Endodermal cell (in vitro differentiated cells): ENCODE results near the gene RMDN3. TPM values are rescaled to one million over a fixed set of nuclear protein-coding genes. Genes with fewer than 3 reads are reported as not detected.
A peak's percentile ranks its signal among the peaks of the same experiment; 100 is the strongest.

Source experiments
- DNase-seq: peaks from one replicate; pipeline ENCODE4 v3.0.0-alpha.2; 2017
- H3K27ac ChIP-seq: 2 replicates; pipeline ENCODE4 v1.5.1; 2013; ENCODE audit warnings: mild to moderate bottlenecking, low read depth, low read length, moderate library complexity
- H3K27me3 ChIP-seq: 2 replicates; pipeline ENCODE4 v1.6.1; 2013; ENCODE audit warnings: mild to moderate bottlenecking, low read length, moderate library complexity; ENCODE audit not compliant: insufficient read depth, control insufficient read depth, poor library complexity, severe bottlenecking
- H3K36me3 ChIP-seq: 2 replicates; pipeline ENCODE4 v1.7.0; 2013; ENCODE audit warnings: mild to moderate bottlenecking, low read length, moderate library complexity; ENCODE audit not compliant: control insufficient read depth, insufficient read depth
- H3K4me1 ChIP-seq: one replicate; pipeline ENCODE4 v1.7.0; 2013; ENCODE audit warnings: low read length; ENCODE audit not compliant: control insufficient read depth, insufficient read depth
- H3K4me3 ChIP-seq: 2 replicates; pipeline ENCODE4 v1.5.1; 2013; ENCODE audit warnings: mild to moderate bottlenecking, low read length, moderate library complexity
- H3K9ac ChIP-seq: 2 replicates; pipeline ENCODE4 v1.6.1; 2013; ENCODE audit warnings: mild to moderate bottlenecking, low read length, moderate library complexity; ENCODE audit not compliant: poor library complexity, severe bottlenecking; ENCODE audit errors: extremely low read depth
- H3K9me3 ChIP-seq: 2 replicates; pipeline ENCODE4 v1.6.1; 2013; ENCODE audit warnings: mild to moderate bottlenecking, low read length, moderate library complexity; ENCODE audit not compliant: control insufficient read depth
- H3K27ac Mint-ChIP-seq: 2 replicates; pipeline ENCODE4 v1.8.0; 2020; ENCODE audit warnings: mixed read lengths
- H3K27me3 Mint-ChIP-seq: 2 replicates; pipeline ENCODE4 v1.8.0; 2021; ENCODE audit warnings: mild to moderate bottlenecking, mixed read lengths; ENCODE audit not compliant: insufficient read depth
- H3K36me3 Mint-ChIP-seq: 2 replicates; pipeline ENCODE4 v1.8.0; 2020; ENCODE audit warnings: low read depth, mixed read lengths
- H3K4me1 Mint-ChIP-seq: 2 replicates; pipeline ENCODE4 v1.8.0; 2020; ENCODE audit warnings: mixed read lengths
- H3K4me3 Mint-ChIP-seq: 2 replicates; pipeline ENCODE4 v1.8.0; 2020; ENCODE audit warnings: mild to moderate bottlenecking, moderate library complexity, mixed read lengths
- H3K9me3 Mint-ChIP-seq: 2 replicates; pipeline ENCODE4 v1.8.0; 2020; ENCODE audit warnings: mild to moderate bottlenecking, mixed read lengths
- WGBS, 2 experiments: methylation state at CpG; one replicate each; pipeline versions ENCODE4 v1.1.5 to v1.1.7; 2013; ENCODE audit warnings: missing lambda C conversion rate in 2 of 2, mixed read lengths in 1 of 2; ENCODE audit not compliant: insufficient coverage in 1 of 2, insufficient read length in 1 of 2; 5-methylcytosine and 5-hydroxymethylcytosine counted together
- total RNA-seq, 2 donors: library from RNA; stranded (reverse); fragmentation: NEBNext Ultra II Directional in 1 of 2; extraction: Animal tissue kit (Norgen Biotek cat#: 25700) in 1 of 2; gene quantifications; 2 replicates in 1 of 2; 3 replicates in 1 of 2; pipeline ENCODE4 v1.2.1, GENCODE V29; 2021
- TF ChIP-seq, protein P1 (sequence below): fragments of 200-600 bp; sonication (generic); conservative IDR thresholded peaks from 2 replicates; pipeline ENCODE4 v1.5.0; 2021; ENCODE audit warnings: antibody characterized with exemption, mild to moderate bottlenecking

Gene RMDN3
- total RNA-seq, 2 donors from 2014 or later: 15.7 to 23.5 TPM

DNA sequence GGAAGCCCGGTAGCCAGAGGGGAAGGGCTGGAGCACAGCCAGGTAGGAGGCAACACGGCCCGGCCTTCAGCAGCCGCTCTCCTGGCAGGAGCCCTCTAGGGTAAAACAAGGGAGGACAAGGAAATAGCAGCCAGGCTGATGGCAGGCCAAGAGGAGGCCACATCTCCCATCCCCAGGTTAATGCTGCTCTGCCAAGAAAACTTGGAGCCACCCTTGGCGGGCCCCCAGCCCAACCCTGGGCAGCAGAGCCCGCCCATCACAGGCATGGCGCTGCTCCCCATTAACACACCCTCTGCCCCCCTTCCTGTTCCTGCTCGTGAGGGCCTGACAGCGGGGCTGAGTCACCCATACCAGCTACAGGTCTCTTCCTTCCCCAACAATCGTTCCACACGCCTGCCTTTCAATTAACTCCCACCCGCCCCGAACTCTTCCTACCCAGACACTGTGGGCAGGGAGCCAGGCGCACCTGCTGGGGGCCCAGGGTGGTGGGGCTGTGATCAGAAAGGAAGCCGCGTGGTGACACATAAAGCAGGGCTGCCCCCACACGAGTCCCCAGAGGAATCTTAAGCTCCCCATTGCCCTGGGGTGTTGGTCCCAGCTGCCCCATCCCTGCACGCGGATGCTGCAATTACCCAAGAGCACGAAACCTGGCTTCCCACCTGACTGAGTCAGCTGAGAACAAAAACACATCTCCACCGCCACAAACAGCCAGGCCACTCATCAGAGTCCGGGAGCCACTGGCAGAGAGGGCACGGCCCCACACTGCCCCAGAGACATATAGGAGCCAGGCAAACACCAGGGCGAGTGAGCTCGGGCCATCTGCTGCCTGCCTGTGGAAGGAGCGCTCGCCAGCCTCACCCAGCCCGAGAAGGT lies 14.5 kb upstream of the RMDN3 start, which contains the start of gene C15orf62:
TSS of gene C15orf62 (plus strand) at position 707 of the 873 bp plus-strand sequence. CDS start 516 bp downstream, outside the sequence.
- Histone ChIP-seq H3K27me3 (no peaks in the 10 kb centered on the region), H3K36me3 (peaks cover 9% of the 10 kb centered on the region), H3K27ac (no peak within 1 kb of the TSS), H3K4me3 (no peak within 1 kb of the TSS), H3K9ac (no peak within 1 kb of the TSS), H3K9me3 (no peaks in the 10 kb centered on the region), H3K4me1 (peaks cover 8% of the 10 kb centered on the region)
- Mint-ChIP-seq H3K36me3 (peaks cover 6% of the 10 kb centered on the region), H3K27me3 (no peaks in the 10 kb centered on the region), H3K4me1 (peaks cover 18% of the 10 kb centered on the region), H3K27ac (peak within 1 kb of the TSS; percentile 64), H3K4me3 (no peak within 1 kb of the TSS), H3K9me3 (no peaks in the 10 kb centered on the region)
- DNase-seq: no peak
- 92 to 94% methylated on average over 15 to 28 of the region's 28 CpGs for WGBS, 2 experiments
- TF ChIP-seq, protein P1, sequence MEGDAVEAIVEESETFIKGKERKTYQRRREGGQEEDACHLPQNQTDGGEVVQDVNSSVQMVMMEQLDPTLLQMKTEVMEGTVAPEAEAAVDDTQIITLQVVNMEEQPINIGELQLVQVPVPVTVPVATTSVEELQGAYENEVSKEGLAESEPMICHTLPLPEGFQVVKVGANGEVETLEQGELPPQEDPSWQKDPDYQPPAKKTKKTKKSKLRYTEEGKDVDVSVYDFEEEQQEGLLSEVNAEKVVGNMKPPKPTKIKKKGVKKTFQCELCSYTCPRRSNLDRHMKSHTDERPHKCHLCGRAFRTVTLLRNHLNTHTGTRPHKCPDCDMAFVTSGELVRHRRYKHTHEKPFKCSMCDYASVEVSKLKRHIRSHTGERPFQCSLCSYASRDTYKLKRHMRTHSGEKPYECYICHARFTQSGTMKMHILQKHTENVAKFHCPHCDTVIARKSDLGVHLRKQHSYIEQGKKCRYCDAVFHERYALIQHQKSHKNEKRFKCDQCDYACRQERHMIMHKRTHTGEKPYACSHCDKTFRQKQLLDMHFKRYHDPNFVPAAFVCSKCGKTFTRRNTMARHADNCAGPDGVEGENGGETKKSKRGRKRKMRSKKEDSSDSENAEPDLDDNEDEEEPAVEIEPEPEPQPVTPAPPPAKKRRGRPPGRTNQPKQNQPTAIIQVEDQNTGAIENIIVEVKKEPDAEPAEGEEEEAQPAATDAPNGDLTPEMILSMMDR: no peak

- Mint-ChIP-seq H3K27me3 (no peaks in the 10 kb centered on the region), H3K36me3 (peaks cover 6% of the 10 kb centered on the region), H3K4me3 (no peak overlapping the region), H3K9me3 (no peaks in the 10 kb centered on the region), H3K4me1 (peaks cover 20% of the 10 kb centered on the region), H3K27ac (no peak overlapping the region)
- TF ChIP-seq, protein P1: no peak
- no peak overlapping the region for H3K9ac ChIP-seq
- H3K27ac ChIP-seq: no peak overlapping the region
- 94 to 99% methylated on average over 13 to 21 of the region's 21 CpGs for WGBS, 2 experiments
- H3K4me1 ChIP-seq: peaks cover 8% of the 10 kb centered on the region
- no peak for DNase-seq
- H3K27me3 ChIP-seq: no peaks in the 10 kb centered on the region
- H3K9me3 ChIP-seq: no peaks in the 10 kb centered on the region
- H3K36me3 ChIP-seq: peaks cover 9% of the 10 kb centered on the region
- H3K4me3 ChIP-seq: no peak overlapping the region
Observed at GRCh38 chr15:40768521-40769273, 13.6 kb upstream of the RMDN3 start.

GRCh38 chr15:40767838-40768500 lies 12.9 kb upstream of the RMDN3 start:
- Mint-ChIP-seq H3K4me3 (no peak overlapping the region), H3K27ac (no peak overlapping the region), H3K4me1 (peaks cover 20% of the 10 kb centered on the region), H3K36me3 (peaks cover 6% of the 10 kb centered on the region), H3K9me3 (no peaks in the 10 kb centered on the region), H3K27me3 (no peaks in the 10 kb centered on the region)
- Histone ChIP-seq H3K27me3 (no peaks in the 10 kb centered on the region), H3K4me1 (peaks cover 8% of the 10 kb centered on the region), H3K9me3 (no peaks in the 10 kb centered on the region), H3K27ac (no peak overlapping the region), H3K4me3 (no peak overlapping the region), H3K36me3 (peaks cover 9% of the 10 kb centered on the region), H3K9ac (no peak overlapping the region)
- 95 to 96% methylated on average over 25 to 29 of the region's 29 CpGs for WGBS, 2 experiments
- DNase-seq: no peak
- TF ChIP-seq, protein P1: no peak
